A549 treated with dexamethasone at 1 μM for 4 hours (cell line): ENCODE results near the gene EID3. TPM values are rescaled to one million over a fixed set of nuclear protein-coding genes. Genes with fewer than 3 reads are reported as not detected.

ENCODE experiments used
- total RNA-seq: library from RNA; stranded (reverse); fragments of 200-300 nt; extraction: Qiagen RNA extraction; gene quantifications from 5 replicates; pipeline ENCODE4 v1.2.3, GENCODE V29; 2022

The EID3 gene
- total RNA-seq = 4.5 to 7.2 TPM (median 5.3 TPM) in 5 replicates

DNA sequence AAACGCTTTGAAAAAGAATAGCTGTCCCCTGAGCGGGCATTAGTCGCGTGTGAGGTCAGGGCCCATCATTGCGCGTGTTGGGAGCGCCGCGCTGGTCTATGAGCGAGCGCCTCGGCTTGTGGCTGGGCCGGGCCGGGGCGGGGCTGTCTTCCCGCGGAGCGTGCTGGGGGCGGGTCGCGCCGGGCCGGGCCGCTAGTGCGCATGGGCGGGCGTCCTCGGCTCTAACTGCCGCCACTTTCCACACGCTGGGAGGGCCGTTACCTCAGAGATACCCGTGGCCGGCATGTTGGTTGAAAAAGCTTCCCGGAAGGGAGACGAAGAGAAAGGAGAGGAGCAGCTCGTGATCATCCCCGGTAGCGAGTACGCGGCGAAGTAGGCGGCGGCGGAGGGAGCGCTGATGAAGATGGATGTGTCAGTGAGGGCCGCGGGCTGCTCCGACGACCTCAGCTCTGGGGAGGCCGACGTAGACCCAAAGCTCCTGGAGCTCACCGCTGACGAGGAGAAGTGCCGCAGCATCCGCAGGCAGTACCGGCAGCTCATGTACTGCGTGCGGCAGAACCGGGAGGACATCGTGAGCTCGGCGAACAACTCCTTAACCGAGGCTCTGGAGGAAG is at the start of gene EID3:
Gene EID3 (plus strand): TSS at position 202 of the 614 bp plus-strand sequence. CDS start 196 bp downstream, at position 398.

Other genes starting within 250 kb of the EID3 start
- 4.2 to 6.3 TPM (median 6.0 TPM) in 5 replicates for gene HCFC2, start 239.2 kb upstream of the EID3 start, total RNA-seq
- 19.6 to 30.9 TPM (median 25.6 TPM) in 5 replicates for gene NFYB, start 165.5 kb upstream of the EID3 start, total RNA-seq
- 644 to 802 TPM (median 713 TPM) in 5 replicates for gene TXNRD1, start 88.0 kb upstream of the EID3 start, total RNA-seq
- gene CHST11, start 153.2 kb downstream of the EID3 start, total RNA-seq = 12.5 to 17.5 TPM (median 17.1 TPM) in 5 replicates